Mammary epithelial cell (primary cell): ENCODE measurements around the gene OR10K1.

ENCODE experiments used
- CTCF ChIP-seq, 2 donors: IDR thresholded peaks in 1 of 2; conservative IDR thresholded peaks in 1 of 2; 2 replicates each; pipeline ENCODE4 v1.5.1; 2011 to 2012; ENCODE audit warnings: inconsistent platforms in 2 of 2, low read length in 2 of 2, mild to moderate bottlenecking in 2 of 2, control low read depth in 1 of 2, low read depth in 1 of 2; ENCODE audit not compliant: insufficient read depth in 1 of 2; ENCODE audit errors: extremely low read depth in 1 of 2
- EZH2 ChIP-seq: IDR thresholded peaks from 2 replicates; pipeline ENCODE4 v1.6.1; 2012; ENCODE audit warnings: low read length, inconsistent platforms, borderline replicate concordance

- TF ChIP-seq CTCF (conservative IDR thresholded peaks at IDR 0.05 in 1 of 2, IDR thresholded peaks at IDR 0.05 in 1 of 2; ENCODE audit: extremely low read depth in 1 of 2, insufficient read depth in 1 of 2, low read depth in 1 of 2, low read length in 2 of 2) (no peak), EZH2 (no peak)
These were observed 29.7 kb downstream of the OR10K1 start for GRCh38 chr1:158491316-158491715.
